HEK293 (cell line): Measurements from ENCODE around the gene FSD1.
A peak's percentile ranks its signal among the peaks of the same experiment; 100 is the strongest.

Experiments
- CTCF ChIA-PET: fragments of 350-600 bp; formaldehyde crosslinking; extraction: SDS; loops from one replicate; lab custom pipeline; 2021; ENCODE audit warnings: antibody characterized with exemption; lab: Yijun Ruan, JAX
- POLR2A ChIA-PET: fragments of 300-600 bp; formaldehyde crosslinking; extraction: SDS; loops from one replicate; lab custom pipeline; 2020; ENCODE audit warnings: antibody characterized with exemption, inconsistent platforms; lab: Yijun Ruan, JAX
- H3K27ac ChIP-seq: fragments of 200-500 bp; sonication (Bioruptor generic); 2 replicates; pipeline ENCODE4 v1.5.1; 2014; ENCODE audit warnings: low read depth, low read length, control low read depth, inconsistent platforms; ENCODE audit errors: extremely low read depth
- H3K36me3 ChIP-seq, 2 experiments: fragments of 200-500 bp in 1 of 2; sonication (Bioruptor generic) in 1 of 2; 1 replicate in 1 of 2; 2 replicates in 1 of 2; pipeline ENCODE4 v1.5.1; 2014 to 2017; ENCODE audit warnings: inconsistent platforms in 2 of 2, low read length in 2 of 2; ENCODE audit not compliant: control insufficient read depth in 2 of 2, insufficient read depth in 1 of 2
- H3K4me1 ChIP-seq: fragments of 200-500 bp; sonication (Bioruptor generic); 2 replicates; pipeline ENCODE4 v1.5.1; 2014; ENCODE audit warnings: mild to moderate bottlenecking, low read length, inconsistent platforms; ENCODE audit not compliant: control insufficient read depth, insufficient read depth
- H3K4me3 ChIP-seq: 2 replicates; pipeline ENCODE4 v1.5.1; 2011; ENCODE audit warnings: low read depth, mild to moderate bottlenecking, control low read depth, low read length, moderate library complexity
- H3K9me3 ChIP-seq: fragments of 200-500 bp; sonication (Bioruptor generic); 2 replicates; pipeline ENCODE4 v1.5.1; 2014; ENCODE audit warnings: low read depth, low read length, inconsistent platforms; ENCODE audit not compliant: control insufficient read depth, insufficient read depth
- EGR2 ChIP-seq: fragments of 450-650 bp; formaldehyde crosslinking; IDR thresholded peaks from 2 replicates; pipeline ENCODE4 v1.5.1; 2016; ENCODE audit warnings: low read depth, missing biosample characterization, missing genetic modification characterization
- GLIS1 ChIP-seq: fragments of 450-650 bp; formaldehyde crosslinking; IDR thresholded peaks from 2 replicates; pipeline ENCODE4 v1.5.1; 2016; ENCODE audit warnings: missing biosample characterization, missing genetic modification characterization
- SALL2 ChIP-seq: fragments of 450-650 bp; formaldehyde crosslinking; IDR thresholded peaks from 2 replicates; pipeline ENCODE4 v1.5.0; 2017; ENCODE audit warnings: missing biosample characterization, mild to moderate bottlenecking, missing genetic modification characterization, borderline replicate concordance
- YY2 ChIP-seq: fragments of 450-650 bp; formaldehyde crosslinking; IDR thresholded peaks from 2 replicates; pipeline ENCODE4 v1.5.1; 2016; ENCODE audit warnings: missing biosample characterization, missing genetic modification characterization
- ZFHX2 ChIP-seq: fragments of 450-650 bp; formaldehyde crosslinking; conservative IDR thresholded peaks from 2 replicates; pipeline ENCODE4 v1.5.1; 2016; ENCODE audit warnings: missing biosample characterization, missing genetic modification characterization
- ZFP3 ChIP-seq: fragments of 450-650 bp; formaldehyde crosslinking; IDR thresholded peaks from 2 replicates; pipeline ENCODE4 v1.5.1; 2016; ENCODE audit warnings: low read depth, missing biosample characterization, missing genetic modification characterization
- ZFP37 ChIP-seq: fragments of 450-650 bp; formaldehyde crosslinking; IDR thresholded peaks from 2 replicates; pipeline ENCODE4 v1.5.1; 2016; ENCODE audit warnings: missing biosample characterization, missing genetic modification characterization
- ZNF280D ChIP-seq: fragments of 450-650 bp; formaldehyde crosslinking; IDR thresholded peaks from 2 replicates; pipeline ENCODE4 v1.5.1; 2016; ENCODE audit warnings: missing biosample characterization, missing genetic modification characterization
- ZNF394 ChIP-seq: fragments of 450-650 bp; formaldehyde crosslinking; IDR thresholded peaks from 2 replicates; pipeline ENCODE4 v1.5.1; 2016; ENCODE audit warnings: missing biosample characterization, missing genetic modification characterization, mild to moderate bottlenecking, moderate library complexity, borderline replicate concordance
- ZNF488 ChIP-seq: fragments of 450-650 bp; formaldehyde crosslinking; IDR thresholded peaks from 2 replicates; pipeline ENCODE4 v1.5.1; 2016; ENCODE audit warnings: missing biosample characterization, missing genetic modification characterization
- ZNF521 ChIP-seq: fragments of 450-650 bp; formaldehyde crosslinking; IDR thresholded peaks from 2 replicates; pipeline ENCODE4 v1.5.1; 2017; ENCODE audit warnings: missing biosample characterization, mild to moderate bottlenecking, missing genetic modification characterization
- ZNF621 ChIP-seq: fragments of 450-650 bp; formaldehyde crosslinking; IDR thresholded peaks from 2 replicates; pipeline ENCODE4 v1.5.1; 2017; ENCODE audit warnings: missing biosample characterization, missing genetic modification characterization
- ZNF654 ChIP-seq: fragments of 450-650 bp; formaldehyde crosslinking; IDR thresholded peaks from 2 replicates; pipeline ENCODE4 v1.5.1; 2016; ENCODE audit warnings: low read depth, missing biosample characterization, missing genetic modification characterization
- ZNF701 ChIP-seq: fragments of 450-650 bp; formaldehyde crosslinking; IDR thresholded peaks from 2 replicates; pipeline ENCODE4 v1.5.1; 2016; ENCODE audit warnings: missing biosample characterization, missing genetic modification characterization
- ZSCAN23 ChIP-seq: fragments of 450-650 bp; formaldehyde crosslinking; IDR thresholded peaks from 2 replicates; pipeline ENCODE4 v1.5.1; 2016; ENCODE audit warnings: missing biosample characterization, missing genetic modification characterization
- TF ChIP-seq, protein P1 (sequence below): fragments of 450-650 bp; formaldehyde crosslinking; IDR thresholded peaks from 2 replicates; pipeline ENCODE4 v1.5.1; 2016; ENCODE audit warnings: missing biosample characterization, missing genetic modification characterization
- TF ChIP-seq, protein P2 (sequence below): fragments of 450-650 bp; formaldehyde crosslinking; IDR thresholded peaks from 2 replicates; pipeline ENCODE4 v1.5.1; 2016; ENCODE audit warnings: missing biosample characterization, missing genetic modification characterization, borderline replicate concordance

The FSD1 gene

GRCh38 chr19:4318460-4318859, 14.1 kb downstream of the FSD1 start:
- ChIA-PET POLR2A (interaction anchor here (1.6 kb wide), 1 partner anchor 41 kb away, joined by 4 read pairs; no protein-coding TSS in a partner anchor), CTCF (no interaction called here)
- Histone ChIP-seq H3K9me3 (no peaks in the 10 kb centered on the region), H3K27ac (no peak overlapping the region), H3K36me3 (peaks cover 6 to 27% of the 10 kb centered on the region in 2 experiments; a peak in 2 of 3 replicates), H3K4me1 (no peaks in the 10 kb centered on the region), H3K4me3 (no peak overlapping the region)
- TF ChIP-seq ZFP3 (tag by site-specific recombination): peak; percentile 73
- TF ChIP-seq GLIS1 (tag by site-specific recombination): no peak
- no peak for TF ChIP-seq SALL2 (tag by site-specific recombination)
- no peak for TF ChIP-seq EGR2 (tag by site-specific recombination)
- TF ChIP-seq ZNF701 (tag by site-specific recombination): no peak

DNA sequence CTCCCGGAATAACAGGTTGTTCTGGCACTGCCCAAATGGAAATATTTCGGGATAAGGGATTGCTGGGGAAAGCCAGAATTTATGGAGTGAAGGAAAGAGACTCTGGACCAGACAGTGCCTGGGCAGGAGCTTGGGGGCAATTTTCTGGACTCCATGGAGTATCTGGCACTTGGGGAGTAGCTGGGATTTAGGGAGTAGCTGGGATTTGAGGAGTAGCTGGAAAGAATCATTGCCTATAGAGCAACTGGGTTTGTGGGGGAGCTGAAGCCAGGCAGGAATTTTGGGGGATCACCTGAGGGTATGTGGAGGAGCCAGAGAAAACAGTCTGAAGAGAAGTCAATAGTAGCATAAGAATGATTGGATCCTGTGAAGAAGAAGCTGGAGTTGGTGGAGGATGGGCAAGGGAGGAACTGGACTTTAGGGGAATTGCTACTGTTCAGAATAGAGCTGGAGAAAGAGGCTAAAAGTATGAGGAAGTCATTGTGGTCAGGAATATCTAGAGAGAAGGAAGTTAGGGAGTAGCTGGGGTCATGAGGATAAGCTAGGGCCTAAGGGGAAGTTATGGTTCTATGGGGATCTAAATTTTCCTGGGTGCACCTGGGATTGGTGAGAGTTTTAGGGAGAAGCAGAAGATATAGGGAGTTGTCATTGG, 14.8 kb downstream of the FSD1 start:
- Histone ChIP-seq H3K4me3 (no peak overlapping the region), H3K9me3 (no peaks in the 10 kb centered on the region), H3K36me3 (peaks cover 6 to 27% of the 10 kb centered on the region in 2 experiments; a peak in 2 of 3 replicates), H3K27ac (no peak overlapping the region), H3K4me1 (no peaks in the 10 kb centered on the region)
- ChIA-PET POLR2A (interaction anchor here (0.6 to 4.1 kb wide), 4 partner anchors 24 to 83 kb away, joined by 3 to 29 read pairs (median 5); partner anchors contain the start of genes CHAF1A and MPND), CTCF (no interaction called here)
- no peak for TF ChIP-seq ZNF280D (tag by site-specific recombination)
- peak; percentile 100 for TF ChIP-seq ZNF394 (tag by site-specific recombination)
- no peak for TF ChIP-seq ZNF654 (tag by site-specific recombination)
- TF ChIP-seq, protein P1, sequence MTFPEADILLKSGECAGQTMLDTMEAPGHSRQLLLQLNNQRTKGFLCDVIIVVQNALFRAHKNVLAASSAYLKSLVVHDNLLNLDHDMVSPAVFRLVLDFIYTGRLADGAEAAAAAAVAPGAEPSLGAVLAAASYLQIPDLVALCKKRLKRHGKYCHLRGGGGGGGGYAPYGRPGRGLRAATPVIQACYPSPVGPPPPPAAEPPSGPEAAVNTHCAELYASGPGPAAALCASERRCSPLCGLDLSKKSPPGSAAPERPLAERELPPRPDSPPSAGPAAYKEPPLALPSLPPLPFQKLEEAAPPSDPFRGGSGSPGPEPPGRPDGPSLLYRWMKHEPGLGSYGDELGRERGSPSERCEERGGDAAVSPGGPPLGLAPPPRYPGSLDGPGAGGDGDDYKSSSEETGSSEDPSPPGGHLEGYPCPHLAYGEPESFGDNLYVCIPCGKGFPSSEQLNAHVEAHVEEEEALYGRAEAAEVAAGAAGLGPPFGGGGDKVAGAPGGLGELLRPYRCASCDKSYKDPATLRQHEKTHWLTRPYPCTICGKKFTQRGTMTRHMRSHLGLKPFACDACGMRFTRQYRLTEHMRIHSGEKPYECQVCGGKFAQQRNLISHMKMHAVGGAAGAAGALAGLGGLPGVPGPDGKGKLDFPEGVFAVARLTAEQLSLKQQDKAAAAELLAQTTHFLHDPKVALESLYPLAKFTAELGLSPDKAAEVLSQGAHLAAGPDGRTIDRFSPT (tag by site-specific recombination): no peak
- TF ChIP-seq ZNF521: no peak
- TF ChIP-seq YY2 (tag by site-specific recombination): no peak
- no peak for TF ChIP-seq ZNF488 (tag by site-specific recombination)
- TF ChIP-seq ZFP37: no peak

DNA sequence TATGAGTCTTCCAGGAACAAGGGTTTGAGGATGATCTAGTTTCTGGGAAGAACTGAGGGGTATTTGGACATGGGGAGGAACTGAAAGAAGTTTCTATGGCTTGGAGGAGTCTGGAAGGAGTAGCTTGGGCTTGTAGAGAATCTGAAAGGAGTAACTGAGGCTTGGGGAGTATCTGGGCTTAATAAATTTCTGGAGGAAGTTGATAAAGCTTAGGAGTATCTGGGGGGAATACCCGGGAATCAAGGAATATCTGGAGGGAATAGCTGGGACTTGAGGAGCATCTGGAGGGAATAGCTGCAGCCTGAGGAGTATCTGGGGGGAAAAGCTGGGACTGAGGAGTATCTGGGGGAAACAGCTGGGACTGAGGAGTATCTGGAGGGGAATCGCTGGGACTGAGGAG, 16.0 kb downstream of the FSD1 start:
- Histone ChIP-seq H3K4me1 (no peaks in the 10 kb centered on the region), H3K36me3 (peaks cover 6 to 22% of the 10 kb centered on the region in 2 experiments; a peak in 2 of 3 replicates), H3K4me3 (no peak overlapping the region), H3K9me3 (no peaks in the 10 kb centered on the region), H3K27ac (no peak overlapping the region)
- POLR2A ChIA-PET: interaction anchor here (0.6 to 4.1 kb wide), 3 partner anchors 12 to 43 kb away, joined by 4 to 29 read pairs (median 4); partner anchors contain the start of gene MPND
- CTCF ChIA-PET: interaction anchor here (0.7 to 1.3 kb wide), 2 partner anchors 53 to 135 kb away, joined by 4 to 8 read pairs; no protein-coding TSS in a partner anchor
- TF ChIP-seq ZFHX2 (tag by site-specific recombination): no peak
- TF ChIP-seq, protein P2, sequence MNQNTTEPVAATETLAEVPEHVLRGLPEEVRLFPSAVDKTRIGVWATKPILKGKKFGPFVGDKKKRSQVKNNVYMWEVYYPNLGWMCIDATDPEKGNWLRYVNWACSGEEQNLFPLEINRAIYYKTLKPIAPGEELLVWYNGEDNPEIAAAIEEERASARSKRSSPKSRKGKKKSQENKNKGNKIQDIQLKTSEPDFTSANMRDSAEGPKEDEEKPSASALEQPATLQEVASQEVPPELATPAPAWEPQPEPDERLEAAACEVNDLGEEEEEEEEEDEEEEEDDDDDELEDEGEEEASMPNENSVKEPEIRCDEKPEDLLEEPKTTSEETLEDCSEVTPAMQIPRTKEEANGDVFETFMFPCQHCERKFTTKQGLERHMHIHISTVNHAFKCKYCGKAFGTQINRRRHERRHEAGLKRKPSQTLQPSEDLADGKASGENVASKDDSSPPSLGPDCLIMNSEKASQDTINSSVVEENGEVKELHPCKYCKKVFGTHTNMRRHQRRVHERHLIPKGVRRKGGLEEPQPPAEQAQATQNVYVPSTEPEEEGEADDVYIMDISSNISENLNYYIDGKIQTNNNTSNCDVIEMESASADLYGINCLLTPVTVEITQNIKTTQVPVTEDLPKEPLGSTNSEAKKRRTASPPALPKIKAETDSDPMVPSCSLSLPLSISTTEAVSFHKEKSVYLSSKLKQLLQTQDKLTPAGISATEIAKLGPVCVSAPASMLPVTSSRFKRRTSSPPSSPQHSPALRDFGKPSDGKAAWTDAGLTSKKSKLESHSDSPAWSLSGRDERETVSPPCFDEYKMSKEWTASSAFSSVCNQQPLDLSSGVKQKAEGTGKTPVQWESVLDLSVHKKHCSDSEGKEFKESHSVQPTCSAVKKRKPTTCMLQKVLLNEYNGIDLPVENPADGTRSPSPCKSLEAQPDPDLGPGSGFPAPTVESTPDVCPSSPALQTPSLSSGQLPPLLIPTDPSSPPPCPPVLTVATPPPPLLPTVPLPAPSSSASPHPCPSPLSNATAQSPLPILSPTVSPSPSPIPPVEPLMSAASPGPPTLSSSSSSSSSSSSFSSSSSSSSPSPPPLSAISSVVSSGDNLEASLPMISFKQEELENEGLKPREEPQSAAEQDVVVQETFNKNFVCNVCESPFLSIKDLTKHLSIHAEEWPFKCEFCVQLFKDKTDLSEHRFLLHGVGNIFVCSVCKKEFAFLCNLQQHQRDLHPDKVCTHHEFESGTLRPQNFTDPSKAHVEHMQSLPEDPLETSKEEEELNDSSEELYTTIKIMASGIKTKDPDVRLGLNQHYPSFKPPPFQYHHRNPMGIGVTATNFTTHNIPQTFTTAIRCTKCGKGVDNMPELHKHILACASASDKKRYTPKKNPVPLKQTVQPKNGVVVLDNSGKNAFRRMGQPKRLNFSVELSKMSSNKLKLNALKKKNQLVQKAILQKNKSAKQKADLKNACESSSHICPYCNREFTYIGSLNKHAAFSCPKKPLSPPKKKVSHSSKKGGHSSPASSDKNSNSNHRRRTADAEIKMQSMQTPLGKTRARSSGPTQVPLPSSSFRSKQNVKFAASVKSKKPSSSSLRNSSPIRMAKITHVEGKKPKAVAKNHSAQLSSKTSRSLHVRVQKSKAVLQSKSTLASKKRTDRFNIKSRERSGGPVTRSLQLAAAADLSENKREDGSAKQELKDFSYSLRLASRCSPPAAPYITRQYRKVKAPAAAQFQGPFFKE (tag by site-specific recombination): no peak
- peak; percentile 55 for TF ChIP-seq ZNF394 (tag by site-specific recombination)
- no peak for TF ChIP-seq ZNF621 (tag by site-specific recombination)
- no peak for TF ChIP-seq ZSCAN23 (tag by site-specific recombination)
